Aorta (tissue), 5 donors: ENCODE results near the gene PPP4R1. TPM values are rescaled to one million over a fixed set of nuclear protein-coding genes. Genes with fewer than 3 reads are reported as not detected.

Source experiments
- ATAC-seq: fragments of 200-7000 bp; cut with Tn5 transposase; one replicate; pipeline ENCODE4 v1.9.1; 2022; ENCODE audit warnings: moderate library complexity; ENCODE audit not compliant: low FRiP score
- DNase-seq, 2 donors: peaks; one replicate each; pipeline ENCODE4 v3.0.0-alpha.2; 2020
- H3K27ac ChIP-seq, 2 donors: one replicate each; pipeline ENCODE4 v1.5.1; 2013; ENCODE audit warnings: low read length in 2 of 2, mild to moderate bottlenecking in 2 of 2, moderate library complexity in 2 of 2, control low read depth in 1 of 2, inconsistent platforms in 1 of 2, low read depth in 1 of 2
- H3K27me3 ChIP-seq, 2 donors: one replicate each; pipeline ENCODE4 v1.6.1; 2013; ENCODE audit warnings: control low read depth in 1 of 2, low read length in 1 of 2, mild to moderate bottlenecking in 1 of 2, moderate library complexity in 1 of 2; ENCODE audit not compliant: insufficient read depth in 2 of 2, control insufficient read depth in 1 of 2
- H3K36me3 ChIP-seq, 2 donors: one replicate each; pipeline ENCODE4 v1.6.1; 2013; ENCODE audit warnings: control low read depth in 1 of 2, low read length in 1 of 2, mild to moderate bottlenecking in 1 of 2; ENCODE audit not compliant: insufficient read depth in 2 of 2, control insufficient read depth in 1 of 2
- H3K4me1 ChIP-seq, 2 donors: one replicate each; pipeline ENCODE4 v1.6.1; 2013; ENCODE audit warnings: low read length in 2 of 2, control low read depth in 1 of 2, mild to moderate bottlenecking in 1 of 2, moderate library complexity in 1 of 2; ENCODE audit not compliant: insufficient read depth in 2 of 2, control insufficient read depth in 1 of 2
- H3K4me3 ChIP-seq, 2 donors: one replicate each; pipeline ENCODE4 v1.5.1; 2013; ENCODE audit warnings: low read length in 2 of 2, control low read depth in 1 of 2, mild to moderate bottlenecking in 1 of 2
- H3K9me3 ChIP-seq: one replicate; pipeline ENCODE4 v1.6.1; 2013; ENCODE audit warnings: mild to moderate bottlenecking, low read length; ENCODE audit not compliant: control insufficient read depth
- WGBS, 2 donors: extraction: QIAGEN DNeasy Blood & Tissue Kit; methylation state at CpG; one replicate each; pipeline ENCODE4 v1.1.7; 2013; 5-methylcytosine and 5-hydroxymethylcytosine counted together
- intact Hi-C, 2 donors: fragments of 100-400 bp; cut with DNase I; formaldehyde crosslinking; loops; one replicate each; pipeline versions ENCODE4 v1.14.2 to v1.15.0; 2022
- polyA plus RNA-seq, 2 donors: library from polyadenylated mRNA; stranded (reverse); fragments of 200-250 nt; gene quantifications; one replicate each; pipeline ENCODE4 v1.2.3, GENCODE V29; 2013
- total RNA-seq, 2 donors: library from RNA; stranded (reverse); fragmentation: NEBNext Ultra II Directional; extraction: Animal tissue kit (Norgen Biotek cat#: 25700); gene quantifications; one replicate each; pipeline ENCODE4 v1.2.1, GENCODE V29; 2021
- donor health status: healthy with polysubstance abuse.
- donor health status: Bipolar disorder and iron deficiency.
- donor health status: DM: no; HTN: no; CAD: no.
- donor health status: DM: no; HTN: no; CAD: no.
- donor health status: DM: yes; HTN: yes; CAD: no.

The PPP4R1 gene
- total and polyA plus RNA-seq, 4 donors = 36.6 to 121 (median 78.8) TPM

DNA sequence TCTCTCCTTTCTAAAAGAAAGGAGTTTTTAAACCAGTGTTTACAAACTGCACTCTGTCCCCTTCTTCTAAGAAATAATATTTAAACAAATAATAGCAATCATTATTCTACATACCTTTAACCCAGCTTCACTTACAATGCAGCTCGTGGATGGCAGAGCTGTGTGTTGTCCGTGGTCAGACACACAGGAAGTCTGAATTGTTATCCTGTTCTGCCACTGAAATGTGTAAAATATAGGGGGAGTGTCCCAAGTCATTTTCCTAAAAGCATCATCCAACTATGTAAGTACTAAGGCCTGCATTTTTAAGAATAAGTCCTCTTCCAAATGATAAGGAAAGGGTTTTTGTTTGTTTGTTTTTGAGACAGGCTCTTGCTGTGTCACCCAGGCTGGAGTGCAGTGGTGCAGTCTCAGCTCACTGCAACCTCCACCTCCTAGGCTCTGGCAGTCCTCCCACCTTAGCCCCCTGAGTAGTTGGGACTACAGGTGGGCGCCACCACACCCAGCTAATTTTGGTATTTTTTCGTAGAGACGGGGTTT, 2.7 kb upstream of the PPP4R1 start:
- no peaks in the 10 kb centered on the region for H3K36me3 ChIP-seq
- H3K4me1 ChIP-seq = peaks cover 2% of the 10 kb centered on the region in 2 donors
- H3K4me3 ChIP-seq = no peak overlapping the region
- no peak for ATAC-seq
- H3K27ac ChIP-seq = no peak overlapping the region
- intact Hi-C loops = loop anchor here (2.0 to 10.0 kb wide), 3 partner anchors 14 to 158 kb away; no protein-coding TSS in a partner anchor
- no peaks in the 10 kb centered on the region for H3K9me3 ChIP-seq
- DNase-seq = no peak
- H3K27me3 ChIP-seq = no peaks in the 10 kb centered on the region
- WGBS, 2 donors = 88 to 90% methylated on average over 5 of the region's 5 CpGs

- 92 to 94% methylated on average over 2 of the region's 2 CpGs for WGBS, 2 donors
- Histone ChIP-seq H3K9me3 (no peaks in the 10 kb centered on the region), H3K4me1 (peaks cover 2 to 5% of the 10 kb centered on the region in 2 donors), H3K36me3 (no peaks in the 10 kb centered on the region), H3K27ac (peak overlapping the region in 1 of 2 donors; percentile 67), H3K27me3 (no peaks in the 10 kb centered on the region), H3K4me3 (no peak overlapping the region)
- no peak for DNase-seq
- intact Hi-C loops = loop anchor here (2.0 to 10.0 kb wide), 3 partner anchors 15 to 159 kb away; no protein-coding TSS in a partner anchor
- ATAC-seq = no peak
Observed at GRCh38 chr18:9616049-9616448, 1.7 kb upstream of the PPP4R1 start.

DNA sequence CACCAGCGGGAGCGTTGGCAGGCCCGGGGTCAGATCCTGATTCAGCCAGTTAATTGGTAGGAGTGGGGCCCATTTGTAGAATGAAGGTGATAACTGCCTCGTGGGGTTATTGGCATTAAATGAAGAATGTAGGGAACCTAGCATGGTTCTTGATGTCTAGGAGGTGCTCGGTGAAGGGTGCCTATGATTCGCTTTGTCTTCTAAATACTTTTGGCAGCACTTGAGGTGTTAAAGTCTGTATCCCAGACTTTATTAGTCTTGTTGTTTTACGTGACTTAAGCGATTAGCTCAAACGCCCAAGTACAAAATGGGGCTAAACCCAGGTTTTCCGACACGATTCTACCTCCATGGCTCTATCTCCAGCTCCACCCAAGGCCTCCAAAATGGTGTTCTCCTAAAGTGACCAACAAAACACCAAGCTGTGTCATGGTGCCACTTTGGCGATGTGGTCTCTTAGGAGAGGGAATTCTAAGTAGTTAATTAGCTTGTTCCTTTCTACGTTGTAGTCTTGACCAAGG, 980 bp upstream of the PPP4R1 start:
- Histone ChIP-seq H3K27ac (peak overlapping the region; percentile 97 to 99), H3K27me3 (no peaks in the 10 kb centered on the region), H3K36me3 (no peaks in the 10 kb centered on the region), H3K4me1 (peaks cover 2 to 9% of the 10 kb centered on the region in 2 donors), H3K9me3 (no peaks in the 10 kb centered on the region), H3K4me3 (peak overlapping the region; percentile 77 to 100)
- intact Hi-C loops = loop anchor here in 1 of 2 donors (5.0 to 10.0 kb wide), 2 partner anchors 37 to 159 kb away; no protein-coding TSS in a partner anchor
- DNase-seq (no peak), ATAC-seq (no peak)
- 33 to 35% methylated on average over 13 of the region's 13 CpGs for WGBS, 2 donors

DNA sequence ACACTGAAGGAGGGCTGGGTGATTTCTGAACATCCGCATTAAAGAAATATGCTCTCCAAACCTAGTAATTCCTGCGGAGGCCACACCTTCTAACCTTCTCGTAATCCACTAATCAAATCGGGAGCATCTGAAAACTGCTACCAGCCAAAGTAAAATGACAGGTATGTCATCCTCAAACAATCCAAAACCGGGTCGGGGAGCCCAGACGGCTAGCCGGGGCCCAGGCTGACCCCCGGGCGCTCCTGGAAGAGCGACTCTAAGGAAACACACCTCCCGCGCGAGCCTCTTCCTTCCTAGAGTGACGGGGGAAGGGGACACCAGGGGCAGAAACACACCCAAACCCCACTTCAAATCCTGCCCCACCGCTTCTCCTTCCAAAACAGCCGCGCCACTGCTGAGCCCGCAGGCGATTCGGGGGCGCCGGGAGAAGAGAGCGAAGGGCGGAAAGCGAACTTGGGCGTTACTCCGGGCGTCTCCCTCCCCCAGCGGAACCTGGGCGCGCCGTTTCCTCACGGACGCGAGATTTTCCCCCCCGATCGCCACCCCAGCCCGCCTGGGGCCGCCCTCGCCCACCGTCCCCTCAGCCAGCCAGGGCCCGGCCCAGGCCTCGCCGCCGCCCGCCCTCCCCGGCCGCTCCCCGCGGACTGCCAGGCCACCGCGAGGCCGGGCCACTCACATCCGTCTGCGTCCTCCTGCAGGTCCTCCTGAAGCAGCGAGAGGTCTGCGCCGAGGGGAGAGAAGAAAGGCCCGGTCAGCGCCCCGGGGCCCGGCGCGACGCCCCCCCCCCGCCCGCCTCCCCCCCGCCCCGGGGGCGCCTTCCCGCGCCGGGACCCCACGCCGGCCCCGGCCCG, 584 bp downstream of the PPP4R1 start:
- Histone ChIP-seq H3K4me3 (peak overlapping the region; percentile 77 to 100), H3K4me1 (peaks cover 2 to 13% of the 10 kb centered on the region in 2 donors), H3K9me3 (no peaks in the 10 kb centered on the region), H3K27ac (peak overlapping the region; percentile 79 to 91), H3K27me3 (no peaks in the 10 kb centered on the region), H3K36me3 (no peaks in the 10 kb centered on the region)
- DNase-seq = peak; percentile 74 to 88
- intact Hi-C loops = loop anchor here (2.0 to 10.0 kb wide), 2 partner anchors 59 to 161 kb away; no protein-coding TSS in a partner anchor
- 0 to 1% methylated on average over 50 to 78 of the region's 78 CpGs for WGBS, 2 donors
- peak; percentile 64 for ATAC-seq

DNA sequence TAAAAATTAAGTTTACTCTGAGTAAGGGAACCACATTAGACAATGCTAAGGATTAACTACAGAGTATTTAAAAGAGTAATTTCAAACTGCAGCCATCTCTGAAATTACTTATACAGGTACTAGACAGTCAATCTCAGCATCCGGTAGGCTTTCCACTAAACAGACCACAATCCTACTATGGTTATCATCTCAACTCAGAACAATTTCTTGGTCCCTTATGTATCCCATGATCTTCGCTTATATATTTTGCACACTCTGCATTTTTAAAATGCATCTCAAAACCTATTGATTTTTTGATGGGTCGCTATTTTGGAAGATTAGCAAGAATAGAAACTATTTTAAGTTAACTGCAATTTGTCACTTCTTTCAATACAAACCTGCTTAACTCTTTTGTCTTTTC, 1.4 kb downstream of the PPP4R1 start:
- WGBS, 2 donors = 12 to 16% methylated on average over 3 of the region's 3 CpGs
- DNase-seq = no peak
- Histone ChIP-seq H3K9me3 (no peaks in the 10 kb centered on the region), H3K27ac (no peak overlapping the region), H3K36me3 (no peaks in the 10 kb centered on the region), H3K27me3 (no peaks in the 10 kb centered on the region), H3K4me1 (peaks cover 2 to 13% of the 10 kb centered on the region in 2 donors), H3K4me3 (peak overlapping the region; percentile 77 to 100)
- intact Hi-C loops = loop anchor here (2.0 to 10.0 kb wide), 2 partner anchors 60 to 162 kb away; no protein-coding TSS in a partner anchor
- no peak for ATAC-seq

GRCh38 chr18:9612215-9612830, 2.0 kb downstream of the PPP4R1 start:
- DNase-seq (no peak), ATAC-seq (no peak)
- 27 to 34% methylated on average over 3 of the region's 3 CpGs for WGBS, 2 donors
- peak overlapping the region; percentile 40 to 77 for H3K4me3 ChIP-seq
- intact Hi-C loops = loop anchor here (2.0 to 10.0 kb wide), 2 partner anchors 60 to 162 kb away; no protein-coding TSS in a partner anchor
- no peaks in the 10 kb centered on the region for H3K27me3 ChIP-seq
- no peak overlapping the region for H3K27ac ChIP-seq
- H3K36me3 ChIP-seq = no peaks in the 10 kb centered on the region
- H3K4me1 ChIP-seq = peaks cover 2 to 13% of the 10 kb centered on the region in 2 donors
- no peaks in the 10 kb centered on the region for H3K9me3 ChIP-seq

GRCh38 chr18:9609190-9609589, 5.2 kb downstream of the PPP4R1 start:
- 64 to 71% methylated on average over 7 of the region's 7 CpGs for WGBS, 2 donors
- intact Hi-C loops = no loop called here

DNA sequence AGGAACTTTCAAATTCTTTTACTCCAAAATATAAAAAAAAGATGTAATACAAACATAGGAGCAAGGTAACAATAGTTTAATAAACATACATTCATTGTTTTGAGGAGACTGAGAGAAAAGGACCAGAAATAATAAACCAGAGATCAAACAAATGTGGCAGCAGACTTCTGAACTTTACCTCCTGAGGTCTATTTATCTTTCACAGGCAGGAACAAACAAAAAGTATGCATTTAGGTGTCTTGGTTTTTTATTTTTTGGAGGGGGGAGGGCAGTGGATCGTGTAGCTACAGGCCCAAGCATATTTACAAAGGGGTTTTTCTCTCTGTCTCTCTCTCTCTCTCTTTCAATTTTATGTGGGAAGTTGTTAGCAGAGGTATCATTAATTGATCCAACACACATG, 5.6 kb downstream of the PPP4R1 start:
- Histone ChIP-seq H3K4me1 (peaks cover 2 to 13% of the 10 kb centered on the region in 2 donors), H3K27me3 (no peaks in the 10 kb centered on the region), H3K36me3 (no peaks in the 10 kb centered on the region), H3K4me3 (no peak overlapping the region), H3K9me3 (no peaks in the 10 kb centered on the region), H3K27ac (no peak overlapping the region)
- ATAC-seq (no peak), DNase-seq (no peak)
- intact Hi-C loops = no loop called here
- WGBS, 2 donors = 10 to 13% methylated on average over 1 of the region's 1 CpG

More at GRCh38 chr18:9609190-9609589, 5.2 kb downstream of the PPP4R1 start:
- no peak for DNase-seq
- Histone ChIP-seq H3K4me1 (peaks cover 2 to 13% of the 10 kb centered on the region in 2 donors), H3K27me3 (no peaks in the 10 kb centered on the region), H3K27ac (no peak overlapping the region), H3K4me3 (no peak overlapping the region), H3K36me3 (no peaks in the 10 kb centered on the region), H3K9me3 (no peaks in the 10 kb centered on the region)
- ATAC-seq = no peak
